ENCODE results near the gene ZNF496.
"Not testable (repeated sequence)": the region's sequence is repeated elsewhere in the genome, so short reads cannot be mapped to it uniquely, and the experiment has no call there.

Gene ZNF496

GRCh38 chr1:247366345-247366744 is 34.7 kb upstream of the ZNF496 start:
- H3K9me3 ChIP-seq (ENCODE audit: control insufficient read depth, insufficient read depth, low read length); H3K9ac ChIP-seq (ENCODE audit: low read depth, low read length); H3K36me3 ChIP-seq (ENCODE audit: insufficient read depth, low read length): not testable (repeated sequence)
- peaks cover 13% of the 10 kb centered on the region for H3K4me1 ChIP-seq (ENCODE audit: insufficient read depth, low read length)

- Histone ChIP-seq H3K4me1 (ENCODE audit: insufficient read depth, low read length) (peaks cover 14% of the 10 kb centered on the region), H3K9ac (ENCODE audit: low read depth, low read length) (no peak overlapping the region), H3K9me3 (ENCODE audit: control insufficient read depth, insufficient read depth, low read length) (peaks cover 9% of the 10 kb centered on the region; the same call in 1 of the 2 replicates), H3K36me3 (ENCODE audit: insufficient read depth, low read length) (no peaks in the 10 kb centered on the region)
Observed at GRCh38 chr1:247365023-247365422, 33.4 kb upstream of the ZNF496 start.

GRCh38 chr1:247363000-247363399 is 31.3 kb upstream of the ZNF496 start:
- H3K9ac ChIP-seq (ENCODE audit: low read depth, low read length); H3K36me3 ChIP-seq (ENCODE audit: insufficient read depth, low read length); H3K9me3 ChIP-seq (ENCODE audit: control insufficient read depth, insufficient read depth, low read length): not testable (repeated sequence)
- peaks cover 14% of the 10 kb centered on the region; the same call in 1 of the 2 replicates for H3K4me1 ChIP-seq (ENCODE audit: insufficient read depth, low read length)

DNA sequence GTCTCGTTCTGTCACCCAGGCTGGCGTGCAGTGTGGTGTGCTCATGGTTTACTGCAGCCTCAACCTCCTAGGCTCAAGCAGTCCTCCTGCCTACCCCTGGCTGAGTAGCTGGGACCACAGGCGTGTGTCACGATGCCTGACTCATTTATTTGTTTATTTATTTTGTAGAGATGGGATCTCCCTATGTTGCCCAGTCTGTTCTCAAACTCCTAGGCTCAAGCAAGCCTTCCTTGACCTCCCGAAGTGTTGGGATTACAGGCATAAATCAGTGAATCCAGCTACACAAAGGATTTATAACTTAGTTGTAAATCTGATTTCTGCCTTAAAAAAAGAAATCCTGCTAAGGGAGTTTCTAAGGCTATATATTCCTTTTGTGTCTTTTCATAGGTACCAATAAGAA is 30.5 kb upstream of the ZNF496 start:
- Histone ChIP-seq H3K4me1 (ENCODE audit: insufficient read depth, low read length) (peaks cover 20% of the 10 kb centered on the region; the same call in 1 of the 2 replicates), H3K9ac (ENCODE audit: low read depth, low read length) (no peak overlapping the region), H3K36me3 (ENCODE audit: insufficient read depth, low read length) (no peaks in the 10 kb centered on the region), H3K9me3 (ENCODE audit: control insufficient read depth, insufficient read depth, low read length) (peaks cover 9% of the 10 kb centered on the region; the same call in 1 of the 2 replicates)

DNA sequence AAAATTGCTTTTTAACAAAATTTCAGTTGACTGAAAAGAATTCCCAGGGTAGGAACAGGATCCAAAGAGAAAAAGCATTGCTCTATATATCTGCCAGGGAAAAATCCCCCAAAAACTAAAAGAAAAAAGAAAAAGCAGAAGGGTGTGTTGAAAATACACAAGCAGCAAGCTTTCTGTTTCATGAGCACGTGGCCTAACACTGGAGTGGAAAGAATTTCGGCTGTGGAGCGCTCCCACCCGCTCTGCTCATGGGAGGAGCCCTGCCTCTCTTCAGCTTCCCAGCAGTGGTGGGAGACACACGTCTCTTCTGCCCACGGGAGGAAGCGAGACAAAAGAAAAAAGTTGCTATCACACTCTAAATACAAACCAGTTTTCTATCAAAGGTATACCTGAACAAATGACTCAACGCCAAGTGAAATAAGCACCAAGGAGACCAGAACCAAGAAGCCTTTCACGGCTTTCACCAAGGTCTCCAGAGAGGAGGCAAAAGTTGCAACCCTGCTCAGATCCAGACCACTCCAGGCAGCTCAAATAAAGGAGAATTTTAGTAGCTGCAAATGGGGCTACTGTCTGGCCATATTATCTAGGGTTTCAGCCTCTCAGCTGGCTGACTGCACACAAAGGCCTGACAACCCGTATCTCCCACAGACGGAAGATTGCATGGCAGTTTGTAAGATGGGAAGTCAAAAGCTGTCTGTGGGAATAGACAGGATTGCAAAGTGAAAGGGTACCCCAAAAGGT is 29.5 kb upstream of the ZNF496 start:
- Histone ChIP-seq H3K36me3 (ENCODE audit: insufficient read depth, low read length) (no peaks in the 10 kb centered on the region; the same call in 1 of the 2 replicates), H3K9ac (ENCODE audit: low read depth, low read length) (no peak overlapping the region)

GRCh38 chr1:247360116-247360898 is 28.6 kb upstream of the ZNF496 start:
- H3K9me3 ChIP-seq (ENCODE audit: control insufficient read depth, insufficient read depth, low read length): peaks cover 7% of the 10 kb centered on the region; the same call in 1 of the 2 replicates
- peaks cover 24% of the 10 kb centered on the region; the same call in 1 of the 2 replicates for H3K4me1 ChIP-seq (ENCODE audit: insufficient read depth, low read length)
- H3K9ac ChIP-seq (ENCODE audit: low read depth, low read length): no peak overlapping the region

More for the DNA sequence above, 29.5 kb upstream of the ZNF496 start:
- Histone ChIP-seq H3K4me1 (ENCODE audit: insufficient read depth, low read length) (peaks cover 24% of the 10 kb centered on the region; the same call in 1 of the 2 replicates), H3K9me3 (ENCODE audit: control insufficient read depth, insufficient read depth, low read length) (peaks cover 9% of the 10 kb centered on the region; the same call in 1 of the 2 replicates)

DNA sequence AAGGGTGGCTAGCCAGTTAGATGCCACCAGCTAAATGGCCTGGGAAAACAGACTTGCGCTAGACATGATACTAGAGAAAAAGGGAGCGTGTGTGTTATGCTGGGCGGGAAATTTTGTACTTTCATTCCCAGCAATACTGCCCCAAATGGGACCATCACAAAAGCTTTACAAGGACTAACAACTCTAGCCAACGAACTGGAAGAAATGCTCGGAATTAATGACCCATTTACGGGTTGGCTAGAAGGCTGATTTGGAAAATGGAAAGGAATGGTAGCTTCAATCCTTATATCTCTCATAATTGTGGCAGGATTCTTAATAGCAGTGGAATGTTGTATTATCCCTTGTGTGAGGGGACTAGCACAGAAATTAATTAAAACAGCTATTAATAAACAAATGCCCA is 27.9 kb upstream of the ZNF496 start:
- no peak overlapping the region for H3K9ac ChIP-seq (ENCODE audit: low read depth, low read length)
- H3K4me1 ChIP-seq (ENCODE audit: insufficient read depth, low read length): peaks cover 24% of the 10 kb centered on the region; the same call in 1 of the 2 replicates
- no peaks in the 10 kb centered on the region; the same call in 1 of the 2 replicates for H3K36me3 ChIP-seq (ENCODE audit: insufficient read depth, low read length)
- peaks cover 3% of the 10 kb centered on the region; the same call in 1 of the 2 replicates for H3K9me3 ChIP-seq (ENCODE audit: control insufficient read depth, insufficient read depth, low read length)

More at GRCh38 chr1:247360116-247360898, 28.6 kb upstream of the ZNF496 start:
- no peaks in the 10 kb centered on the region; the same call in 1 of the 2 replicates for H3K36me3 ChIP-seq (ENCODE audit: insufficient read depth, low read length)

DNA sequence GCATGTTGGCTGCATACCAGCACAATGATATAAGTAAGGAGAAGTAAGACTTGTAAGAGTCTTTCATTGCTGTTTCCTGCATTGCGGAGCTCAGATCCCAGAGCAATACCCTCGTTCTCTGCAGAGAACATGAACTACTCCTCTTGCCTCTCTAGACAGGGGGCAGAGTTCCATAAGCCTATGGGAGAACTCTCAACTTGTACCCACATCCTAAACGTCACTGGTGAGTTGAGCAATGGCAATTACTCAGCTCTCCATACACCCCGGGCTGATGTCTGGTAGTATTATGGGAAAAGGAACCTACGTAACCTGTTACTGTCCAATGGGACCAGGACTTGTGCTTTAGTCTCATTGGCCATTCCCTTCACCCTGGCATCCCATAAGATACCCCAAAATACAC is 27.3 kb upstream of the ZNF496 start:
- H3K9ac ChIP-seq (ENCODE audit: low read depth, low read length): no peak overlapping the region
- peaks cover 24% of the 10 kb centered on the region; the same call in 1 of the 2 replicates for H3K4me1 ChIP-seq (ENCODE audit: insufficient read depth, low read length)
- H3K36me3 ChIP-seq (ENCODE audit: insufficient read depth, low read length): no peaks in the 10 kb centered on the region; the same call in 1 of the 2 replicates
- H3K9me3 ChIP-seq (ENCODE audit: control insufficient read depth, insufficient read depth, low read length): no peaks in the 10 kb centered on the region; the same call in 1 of the 2 replicates

- Histone ChIP-seq H3K9ac (ENCODE audit: low read depth, low read length) (no peak overlapping the region), H3K9me3 (ENCODE audit: control insufficient read depth, insufficient read depth, low read length) (no peaks in the 10 kb centered on the region; the same call in 1 of the 2 replicates), H3K4me1 (ENCODE audit: insufficient read depth, low read length) (peaks cover 24% of the 10 kb centered on the region; the same call in 1 of the 2 replicates), H3K36me3 (ENCODE audit: insufficient read depth, low read length) (no peaks in the 10 kb centered on the region; the same call in 1 of the 2 replicates)
Observed at GRCh38 chr1:247357781-247358211, 26.1 kb upstream of the ZNF496 start.

DNA sequence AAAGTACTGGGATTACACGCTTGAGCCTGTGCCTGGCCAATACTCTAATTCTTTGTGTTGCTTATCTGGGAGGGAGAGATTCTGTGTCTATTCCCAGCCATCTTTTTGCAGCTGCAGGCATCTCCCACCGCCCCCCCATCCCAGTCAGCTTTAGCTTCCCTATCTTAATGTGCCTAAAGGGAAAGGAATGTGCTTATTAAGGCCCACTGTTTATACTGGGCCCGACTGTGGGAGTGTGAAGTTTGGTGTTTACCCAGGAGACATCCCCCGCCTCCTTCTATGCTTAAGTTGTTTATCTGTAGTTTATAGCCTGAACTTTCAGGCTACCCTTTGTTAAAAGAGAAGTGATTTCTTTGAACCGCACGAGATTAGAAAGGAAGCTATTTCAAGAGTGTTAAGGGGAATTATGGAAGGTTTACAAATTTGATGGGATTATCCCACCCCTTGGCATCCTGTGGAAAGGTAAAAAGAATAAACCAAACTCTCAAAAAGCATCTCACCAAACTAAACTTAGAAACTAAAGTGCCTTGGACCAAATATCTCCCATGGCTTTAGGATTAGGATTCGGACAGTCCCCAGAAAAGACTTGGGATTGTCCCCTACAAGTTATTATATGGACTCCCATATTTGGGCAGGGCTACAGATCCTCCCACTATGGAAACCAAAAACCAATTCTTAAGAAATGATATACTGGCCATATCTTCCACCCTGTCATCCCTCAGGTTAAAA is 25.5 kb upstream of the ZNF496 start:
- Histone ChIP-seq H3K9me3 (ENCODE audit: control insufficient read depth, insufficient read depth, low read length) (no peaks in the 10 kb centered on the region; the same call in 1 of the 2 replicates), H3K36me3 (ENCODE audit: insufficient read depth, low read length) (no peaks in the 10 kb centered on the region; the same call in 1 of the 2 replicates), H3K9ac (ENCODE audit: low read depth, low read length) (no peak overlapping the region), H3K4me1 (ENCODE audit: insufficient read depth, low read length) (peaks cover 24% of the 10 kb centered on the region; the same call in 1 of the 2 replicates)

- H3K36me3 ChIP-seq (ENCODE audit: insufficient read depth, low read length); H3K9ac ChIP-seq (ENCODE audit: low read depth, low read length); H3K9me3 ChIP-seq (ENCODE audit: control insufficient read depth, insufficient read depth, low read length): not testable (repeated sequence)
- H3K4me1 ChIP-seq (ENCODE audit: insufficient read depth, low read length): peaks cover 12% of the 10 kb centered on the region; the same call in 1 of the 2 replicates
Observed at GRCh38 chr1:247355160-247355559, 23.5 kb upstream of the ZNF496 start.

DNA sequence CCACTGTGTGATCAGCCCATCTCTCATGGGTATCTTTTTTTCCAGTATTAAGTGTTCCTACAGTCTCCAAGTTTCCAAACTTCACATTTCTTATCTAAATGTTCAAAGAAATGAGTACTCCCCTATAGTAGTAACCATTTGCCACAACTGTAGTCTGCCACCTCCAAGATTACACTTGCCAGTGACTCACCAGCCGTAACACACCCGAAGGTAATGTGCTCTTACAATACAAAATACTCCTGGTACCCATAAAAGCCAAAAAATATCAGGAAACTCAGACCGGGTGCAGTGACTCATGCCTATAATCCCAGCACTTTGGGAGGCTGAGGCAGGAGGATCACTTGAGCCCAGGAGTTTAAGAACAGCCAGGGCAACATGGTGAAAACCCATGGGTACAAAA is 20.5 kb upstream of the ZNF496 start:
- peaks cover 4% of the 10 kb centered on the region; the same call in 1 of the 2 replicates for H3K4me1 ChIP-seq (ENCODE audit: insufficient read depth, low read length)
- peaks cover 2% of the 10 kb centered on the region; the same call in 1 of the 2 replicates for H3K9me3 ChIP-seq (ENCODE audit: control insufficient read depth, insufficient read depth, low read length)
- no peaks in the 10 kb centered on the region; the same call in 1 of the 2 replicates for H3K36me3 ChIP-seq (ENCODE audit: insufficient read depth, low read length)
- H3K9ac ChIP-seq (ENCODE audit: low read depth, low read length): no peak overlapping the region

GRCh38 chr1:247350587-247350986 is 18.9 kb upstream of the ZNF496 start:
- peaks cover 2% of the 10 kb centered on the region; the same call in 1 of the 2 replicates for H3K9me3 ChIP-seq (ENCODE audit: control insufficient read depth, insufficient read depth, low read length)
- H3K4me1 ChIP-seq (ENCODE audit: insufficient read depth, low read length): no peaks in the 10 kb centered on the region
- H3K36me3 ChIP-seq (ENCODE audit: insufficient read depth, low read length): no peaks in the 10 kb centered on the region
- no peak overlapping the region for H3K9ac ChIP-seq (ENCODE audit: low read depth, low read length)

Measured in ES-I3 (cell line).